ENCODE results near the gene GLIPR1L2.

DNA sequence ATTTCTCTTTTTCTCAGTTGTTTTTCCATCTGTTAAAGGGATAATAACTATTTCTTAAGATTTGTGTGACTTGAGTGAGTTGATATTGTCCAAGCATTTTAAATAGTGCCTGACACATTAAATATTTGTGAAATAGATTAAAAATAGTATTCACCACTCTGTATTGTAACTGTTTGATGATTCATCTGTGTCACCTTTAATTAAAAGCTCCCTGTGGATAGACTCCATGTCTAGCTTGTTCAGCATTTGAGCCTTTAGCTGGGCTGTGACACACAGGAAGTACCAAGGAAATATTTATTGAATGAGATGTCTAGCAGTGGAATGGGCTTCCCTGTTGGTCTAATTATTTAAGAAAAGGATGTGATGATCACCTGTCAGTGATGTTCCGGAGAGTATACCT lies 1.8 kb upstream of the GLIPR1L2 start:
- TF ChIP-seq, protein P1, sequence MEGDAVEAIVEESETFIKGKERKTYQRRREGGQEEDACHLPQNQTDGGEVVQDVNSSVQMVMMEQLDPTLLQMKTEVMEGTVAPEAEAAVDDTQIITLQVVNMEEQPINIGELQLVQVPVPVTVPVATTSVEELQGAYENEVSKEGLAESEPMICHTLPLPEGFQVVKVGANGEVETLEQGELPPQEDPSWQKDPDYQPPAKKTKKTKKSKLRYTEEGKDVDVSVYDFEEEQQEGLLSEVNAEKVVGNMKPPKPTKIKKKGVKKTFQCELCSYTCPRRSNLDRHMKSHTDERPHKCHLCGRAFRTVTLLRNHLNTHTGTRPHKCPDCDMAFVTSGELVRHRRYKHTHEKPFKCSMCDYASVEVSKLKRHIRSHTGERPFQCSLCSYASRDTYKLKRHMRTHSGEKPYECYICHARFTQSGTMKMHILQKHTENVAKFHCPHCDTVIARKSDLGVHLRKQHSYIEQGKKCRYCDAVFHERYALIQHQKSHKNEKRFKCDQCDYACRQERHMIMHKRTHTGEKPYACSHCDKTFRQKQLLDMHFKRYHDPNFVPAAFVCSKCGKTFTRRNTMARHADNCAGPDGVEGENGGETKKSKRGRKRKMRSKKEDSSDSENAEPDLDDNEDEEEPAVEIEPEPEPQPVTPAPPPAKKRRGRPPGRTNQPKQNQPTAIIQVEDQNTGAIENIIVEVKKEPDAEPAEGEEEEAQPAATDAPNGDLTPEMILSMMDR (IDR thresholded peaks at IDR 0.05 in 2 of 3, conservative IDR thresholded peaks at IDR 0.05 in 1 of 3; ENCODE audit: borderline replicate concordance in 1 of 3, insufficient read depth in 1 of 3, low read depth in 2 of 3, low read length in 2 of 3): no peak
- TF ChIP-seq ZNF274 (IDR thresholded peaks at IDR 0.05; ENCODE audit: low read depth, low read length) (no peak), EZH2 (IDR thresholded peaks at IDR 0.05) (no peak), EZH2phosphoT487 (IDR thresholded peaks at IDR 0.05; ENCODE audit: borderline replicate concordance) (no peak), JUND (IDR thresholded peaks at IDR 0.05) (peak; percentile 89), POLR2AphosphoS5 (IDR thresholded peaks at IDR 0.05; ENCODE audit: low read depth, low read length) (0 out of 2 replicates have a peak, but pooled peaks have one; percentile 9), POLR2A (IDR thresholded peaks at IDR 0.05; ENCODE audit: borderline replicate concordance, extremely low read depth, insufficient read depth, insufficient read length) (no peak), RAD21 (IDR thresholded peaks at IDR 0.05; ENCODE audit: low read depth) (peak; percentile 24; the same call in 1 of the 2 replicates), FOSL1 (IDR thresholded peaks at IDR 0.05; ENCODE audit: low read depth) (peak; percentile 89)
- TF ChIP-seq, protein P2, sequence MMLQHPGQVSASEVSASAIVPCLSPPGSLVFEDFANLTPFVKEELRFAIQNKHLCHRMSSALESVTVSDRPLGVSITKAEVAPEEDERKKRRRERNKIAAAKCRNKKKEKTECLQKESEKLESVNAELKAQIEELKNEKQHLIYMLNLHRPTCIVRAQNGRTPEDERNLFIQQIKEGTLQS (IDR thresholded peaks at IDR 0.05): 0 out of 2 replicates have a peak, but pooled peaks have one; percentile 17
